AG10803 (cell line): ENCODE results near the gene EIF3M.

Experiments
- DNase-seq: peaks from one replicate; pipeline ENCODE4 v3.0.0; 2010; ENCODE audit warnings: low read depth
- H3K4me3 ChIP-seq: 2 replicates; pipeline ENCODE4 v1.5.1; 2011; ENCODE audit warnings: mild to moderate bottlenecking, low read length, control low read depth
- TF ChIP-seq, protein P1 (sequence below): conservative IDR thresholded peaks from 2 replicates; pipeline ENCODE4 v1.5.1; 2011; ENCODE audit warnings: mild to moderate bottlenecking, low read length, control low read depth, inconsistent platforms

Gene EIF3M

DNA sequence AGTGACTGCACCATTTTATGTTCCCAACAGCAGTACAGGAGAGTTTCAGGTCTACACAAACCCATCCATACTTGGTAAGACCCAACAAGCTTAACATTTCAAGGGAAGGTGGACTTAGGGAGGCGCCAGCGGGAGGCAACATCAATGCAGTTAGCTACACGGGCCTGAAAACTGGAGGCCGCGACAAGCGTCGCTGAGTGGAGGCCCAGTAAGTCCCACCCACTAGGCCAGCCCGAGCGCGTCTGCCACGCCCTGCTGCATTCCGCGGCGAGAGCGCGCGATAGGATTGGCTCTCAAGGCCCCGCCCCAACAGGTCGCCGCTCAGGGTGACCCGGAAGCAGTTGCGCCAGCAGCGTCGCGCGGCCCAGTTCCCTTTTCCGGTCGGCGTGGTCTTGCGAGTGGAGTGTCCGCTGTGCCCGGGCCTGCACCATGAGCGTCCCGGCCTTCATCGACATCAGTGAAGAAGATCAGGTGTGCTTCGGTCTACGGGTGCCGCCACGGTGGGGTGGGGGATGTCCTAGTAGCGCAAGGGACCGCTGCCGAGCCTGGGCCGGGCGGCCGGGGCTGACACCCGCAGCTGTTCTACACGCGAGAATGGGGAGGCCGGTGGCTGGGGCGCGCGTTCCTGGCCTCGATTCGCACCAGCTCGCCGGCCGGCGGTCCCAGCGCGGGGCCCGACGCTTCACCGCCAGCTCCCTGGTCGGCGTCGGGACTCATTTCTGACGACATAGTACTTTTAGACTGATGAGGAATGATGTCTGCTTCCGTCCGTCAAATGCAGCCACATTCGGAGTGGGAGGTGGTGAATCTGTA is at the start of gene EIF3M:
Gene EIF3M (plus strand): TSS at position 373 of the 813 bp plus-strand sequence. CDS start 57 bp downstream, at position 430.
- peak within 1 kb of the TSS; percentile 84 for H3K4me3 ChIP-seq
- peak; percentile 97 for DNase-seq
- TF ChIP-seq, protein P1, sequence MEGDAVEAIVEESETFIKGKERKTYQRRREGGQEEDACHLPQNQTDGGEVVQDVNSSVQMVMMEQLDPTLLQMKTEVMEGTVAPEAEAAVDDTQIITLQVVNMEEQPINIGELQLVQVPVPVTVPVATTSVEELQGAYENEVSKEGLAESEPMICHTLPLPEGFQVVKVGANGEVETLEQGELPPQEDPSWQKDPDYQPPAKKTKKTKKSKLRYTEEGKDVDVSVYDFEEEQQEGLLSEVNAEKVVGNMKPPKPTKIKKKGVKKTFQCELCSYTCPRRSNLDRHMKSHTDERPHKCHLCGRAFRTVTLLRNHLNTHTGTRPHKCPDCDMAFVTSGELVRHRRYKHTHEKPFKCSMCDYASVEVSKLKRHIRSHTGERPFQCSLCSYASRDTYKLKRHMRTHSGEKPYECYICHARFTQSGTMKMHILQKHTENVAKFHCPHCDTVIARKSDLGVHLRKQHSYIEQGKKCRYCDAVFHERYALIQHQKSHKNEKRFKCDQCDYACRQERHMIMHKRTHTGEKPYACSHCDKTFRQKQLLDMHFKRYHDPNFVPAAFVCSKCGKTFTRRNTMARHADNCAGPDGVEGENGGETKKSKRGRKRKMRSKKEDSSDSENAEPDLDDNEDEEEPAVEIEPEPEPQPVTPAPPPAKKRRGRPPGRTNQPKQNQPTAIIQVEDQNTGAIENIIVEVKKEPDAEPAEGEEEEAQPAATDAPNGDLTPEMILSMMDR = no peak

DNA sequence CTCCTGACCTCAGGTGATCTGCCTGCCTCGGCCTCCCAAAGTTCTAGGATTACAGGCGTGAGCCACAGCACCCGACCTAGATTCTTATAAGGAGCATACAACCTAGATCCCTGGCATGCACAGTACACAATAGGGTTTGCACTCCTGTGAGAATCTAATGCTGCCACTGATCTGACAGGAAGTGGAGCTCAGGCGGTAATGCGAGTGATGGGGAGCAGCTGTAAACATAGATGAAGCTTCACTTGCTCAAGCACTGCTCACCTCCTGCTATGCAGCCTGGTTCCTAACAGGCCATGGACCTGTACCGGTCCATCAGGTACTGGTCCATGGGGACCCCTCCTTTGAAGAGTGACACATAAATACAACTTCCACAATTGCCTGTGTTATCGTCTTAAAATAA is 44.8 kb upstream of the EIF3M start:
- H3K4me3 ChIP-seq = no peak overlapping the region
- TF ChIP-seq, protein P1 = no peak
- no peak for DNase-seq

DNA sequence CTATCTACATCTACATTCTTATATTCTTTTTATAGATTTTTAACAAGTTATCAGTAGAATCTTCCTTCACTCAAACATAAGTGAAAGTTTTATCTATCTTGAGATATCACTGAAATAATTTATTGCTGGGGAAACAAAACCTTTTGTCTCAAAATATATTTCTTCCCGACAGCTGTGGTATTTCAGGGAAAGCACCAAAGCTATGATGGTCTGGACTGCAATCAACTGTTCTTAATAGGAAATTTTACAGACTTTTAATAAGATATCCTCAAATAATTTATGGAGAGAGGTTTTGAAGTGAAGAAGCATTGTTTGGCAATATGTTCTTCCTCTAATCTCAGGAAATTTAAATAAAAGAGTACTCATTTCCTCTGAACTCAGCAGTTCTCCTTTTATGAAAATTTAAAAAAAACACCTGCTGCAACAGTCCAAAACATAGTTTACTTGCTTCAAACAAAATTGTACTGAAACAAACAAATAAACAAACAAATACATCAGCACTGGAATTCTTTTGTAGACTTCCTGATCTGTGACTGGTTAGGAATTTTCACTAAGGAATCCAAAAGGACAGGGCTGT is 33.9 kb upstream of the EIF3M start:
- no peak overlapping the region for H3K4me3 ChIP-seq
- TF ChIP-seq, protein P1 = no peak
- DNase-seq = no peak

DNA sequence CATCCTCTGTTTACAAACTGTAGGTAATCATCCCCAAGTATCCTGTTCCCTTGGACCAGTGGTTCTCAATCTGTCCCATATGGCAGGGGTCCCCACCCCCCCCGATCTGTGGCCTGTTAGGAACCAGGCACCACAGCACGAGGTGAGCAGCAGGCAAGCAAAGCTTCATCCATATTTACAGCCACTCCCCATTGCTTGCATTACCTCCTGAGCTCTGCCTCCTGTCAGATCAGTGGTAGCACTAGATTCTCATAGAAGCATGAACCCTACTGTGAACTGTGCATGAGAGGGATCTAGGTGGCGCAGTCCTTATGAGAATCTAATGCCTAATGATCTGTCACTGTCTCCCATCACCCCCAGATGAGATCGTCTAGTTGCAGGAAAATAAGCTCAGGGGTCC is 33.4 kb upstream of the EIF3M start:
- H3K4me3 ChIP-seq = no peak overlapping the region
- no peak for DNase-seq
- TF ChIP-seq, protein P1 = no peak

DNA sequence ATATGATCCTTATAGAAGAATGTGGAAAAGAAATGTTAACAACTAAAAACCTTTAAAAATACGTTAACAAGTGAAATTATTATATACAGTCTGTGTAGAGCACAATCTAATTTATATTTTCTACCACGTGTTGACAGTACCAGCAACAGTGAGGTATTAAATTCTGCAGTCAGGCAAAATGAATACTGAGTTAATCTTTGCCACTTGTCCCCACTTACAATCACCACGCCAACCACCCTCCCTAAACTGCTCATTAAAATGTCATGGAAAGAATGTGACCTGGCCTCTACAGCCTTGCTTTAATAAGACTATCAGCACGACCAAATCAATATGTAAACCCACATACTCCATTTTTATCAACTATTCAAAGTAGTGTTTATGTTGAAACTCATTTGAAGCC is 28.5 kb upstream of the EIF3M start:
- no peak for DNase-seq
- TF ChIP-seq, protein P1 = no peak
- H3K4me3 ChIP-seq = no peak overlapping the region

DNA sequence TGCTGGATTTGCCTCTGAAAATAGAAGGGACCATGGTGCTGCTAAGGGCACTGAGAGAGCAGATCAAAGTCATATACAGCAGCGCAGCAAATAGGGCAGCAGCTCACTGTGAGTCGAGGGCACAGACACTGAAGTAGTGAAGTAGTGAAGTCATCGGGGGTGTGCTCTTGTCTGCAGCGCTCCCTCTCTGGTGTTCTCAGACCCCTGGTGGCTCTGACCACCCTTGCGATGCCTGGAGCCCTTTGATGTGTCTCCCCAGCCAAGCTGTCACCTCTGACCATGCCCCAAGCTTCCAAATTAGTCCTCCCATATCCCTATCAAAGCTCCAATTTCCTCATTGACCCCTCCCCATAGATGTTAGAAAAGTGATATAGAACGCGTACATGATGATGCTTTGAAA is 27.7 kb upstream of the EIF3M start:
- TF ChIP-seq, protein P1 = no peak
- H3K4me3 ChIP-seq = no peak overlapping the region
- DNase-seq = no peak

DNA sequence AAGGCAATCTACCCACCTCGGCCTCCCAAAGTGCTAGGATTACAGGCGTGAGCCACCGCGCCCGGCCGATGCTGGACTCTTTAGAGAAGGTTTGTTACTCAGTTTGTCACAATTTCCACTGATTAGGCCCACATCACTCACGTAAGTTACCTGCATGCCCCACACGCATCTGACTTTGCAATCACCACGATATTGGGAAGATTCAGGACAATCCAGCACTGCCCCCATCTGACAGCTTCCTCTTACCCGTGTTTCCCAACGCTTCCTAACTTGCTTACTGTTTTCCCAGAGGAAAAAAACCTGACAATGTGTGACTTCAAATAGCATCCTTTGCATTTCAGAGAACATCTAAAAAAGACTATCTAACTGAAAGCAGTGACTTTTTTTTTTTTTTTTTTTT is 21.8 kb upstream of the EIF3M start:
- no peak for DNase-seq
- TF ChIP-seq, protein P1 = no peak
- H3K4me3 ChIP-seq = no peak overlapping the region
